Neural cell (in vitro differentiated cells): Measurements from ENCODE around the gene BLOC1S1. TPM values are rescaled to one million over a fixed set of nuclear protein-coding genes. Genes with fewer than 3 reads are reported as not detected.

Source experiments
- H2AFZ ChIP-seq: fragments of 200-600, 300-800 bp; sonication (generic), shearing (Covaris generic); 2 replicates; pipeline ENCODE4 v1.6.0; 2014; ENCODE audit warnings: low read depth, mild to moderate bottlenecking, antibody characterized with exemption, low read length, moderate library complexity
- H3F3A ChIP-seq: fragments of 200-600 bp; shearing (Covaris generic); 2 replicates; pipeline ENCODE4 v1.6.1; 2016; ENCODE audit warnings: mild to moderate bottlenecking, moderate library complexity, mixed read lengths, antibody characterized with exemption, low read length; ENCODE audit not compliant: insufficient read depth, poor library complexity, severe bottlenecking
- H3K27ac ChIP-seq: fragments of 200-600, 300-800 bp; sonication (generic), shearing (Covaris generic); 2 replicates; pipeline ENCODE4 v1.5.1; 2014; ENCODE audit warnings: mild to moderate bottlenecking, low read length, moderate library complexity
- H3K27me3 ChIP-seq: fragments of 300-800, 200-600 bp; sonication (generic), shearing (Covaris generic); 2 replicates; pipeline ENCODE4 v1.6.0; 2014; ENCODE audit warnings: mild to moderate bottlenecking, low read depth, low read length, moderate library complexity; ENCODE audit not compliant: insufficient read depth
- H3K36me3 ChIP-seq: fragments of 300-800, 200-600 bp; sonication (generic), shearing (Covaris generic); 2 replicates; pipeline ENCODE4 v1.5.1; 2014; ENCODE audit warnings: mild to moderate bottlenecking, antibody characterized with exemption, low read length, moderate library complexity; ENCODE audit not compliant: insufficient read depth
- H3K4me2 ChIP-seq: fragments of 300-800, 200-600 bp; sonication (generic), shearing (Covaris generic); 2 replicates; pipeline ENCODE4 v1.6.0; 2014; ENCODE audit warnings: mild to moderate bottlenecking, low read length
- H3K4me3 ChIP-seq: fragments of 300-800, 200-600 bp; sonication (generic), shearing (Covaris generic); 2 replicates; pipeline ENCODE4 v1.5.1; 2014; ENCODE audit warnings: mild to moderate bottlenecking, low read length, moderate library complexity
- H3K79me2 ChIP-seq: fragments of 200-600 bp; shearing (Covaris generic); replicated peaks from 2 replicates; pipeline ENCODE4 v1.6.0; 2014; ENCODE audit warnings: mild to moderate bottlenecking, low read length, moderate library complexity; ENCODE audit not compliant: insufficient read depth
- H3K9ac ChIP-seq: fragments of 300-800, 200-600 bp; sonication (generic), shearing (Covaris generic); 2 replicates; pipeline ENCODE4 v1.6.1; 2016; ENCODE audit warnings: mild to moderate bottlenecking, low read length, mixed read lengths
- H3K9me2 ChIP-seq: fragments of 200-600 bp; shearing (Covaris generic); 2 replicates; pipeline ENCODE4 v1.6.1; 2016; ENCODE audit warnings: mild to moderate bottlenecking, low read length, mixed read lengths; ENCODE audit not compliant: insufficient read depth
- H3K9me3 ChIP-seq: fragments of 200-600, 300-800 bp; sonication (generic), shearing (Covaris generic); 2 replicates; pipeline ENCODE4 v1.6.1; 2016; ENCODE audit warnings: mild to moderate bottlenecking, mixed run types, low read length, moderate library complexity, mixed read lengths
- H4K20me1 ChIP-seq: fragments of 200-600 bp; shearing (Covaris generic); 2 replicates; pipeline ENCODE4 v1.6.1; 2016; ENCODE audit warnings: mild to moderate bottlenecking, mixed run types; ENCODE audit not compliant: insufficient read depth
- EP300 ChIP-seq: fragments of 450-650 bp; conservative IDR thresholded peaks from 2 replicates; pipeline ENCODE4 v1.6.1; 2014; ENCODE audit warnings: antibody characterized with exemption, mild to moderate bottlenecking, moderate library complexity; ENCODE audit not compliant: poor library complexity, severe bottlenecking
- EZH2 ChIP-seq: fragments of 200-600, 300-800 bp; shearing (Covaris generic), sonication (generic); IDR thresholded peaks from 2 replicates; pipeline ENCODE4 v1.6.1; 2014; ENCODE audit warnings: antibody characterized with exemption, low read length, borderline replicate concordance, mild to moderate bottlenecking; ENCODE audit not compliant: insufficient read depth, poor library complexity, severe bottlenecking
- MXI1 ChIP-seq: fragments of 450-650 bp; conservative IDR thresholded peaks from 2 replicates; pipeline ENCODE4 v1.6.1; 2014; ENCODE audit warnings: antibody characterized with exemption, mild to moderate bottlenecking; ENCODE audit not compliant: poor library complexity, severe bottlenecking
- POLR2AphosphoS5 ChIP-seq: IDR thresholded peaks from 2 replicates; pipeline ENCODE4 v1.6.1; 2012
- RAD21 ChIP-seq: fragments of 450-650 bp; conservative IDR thresholded peaks from 2 replicates; pipeline ENCODE4 v1.6.1; 2014; ENCODE audit warnings: antibody characterized with exemption, mild to moderate bottlenecking, moderate library complexity
- SMC3 ChIP-seq: fragments of 450-650 bp; conservative IDR thresholded peaks from 2 replicates; pipeline ENCODE4 v1.6.1; 2014; ENCODE audit warnings: antibody characterized with exemption, mild to moderate bottlenecking, moderate library complexity; ENCODE audit not compliant: poor library complexity
- TAF1 ChIP-seq: IDR thresholded peaks from 2 replicates; pipeline ENCODE4 v1.6.1; 2012; ENCODE audit warnings: low read depth
- polyA plus RNA-seq: library from polyadenylated mRNA; depleted of rRNA; stranded (reverse); fragments of >200 nt; gene quantifications from 2 replicates; pipeline ENCODE4 v1.2.3, GENCODE V29; 2014
- TF ChIP-seq, protein P1 (sequence below): IDR thresholded peaks from 2 replicates; pipeline ENCODE4 v1.6.1; 2012; ENCODE audit warnings: borderline replicate concordance
- TF ChIP-seq, protein P2 (sequence below): fragments of 450-650 bp; IDR thresholded peaks from 2 replicates; pipeline ENCODE4 v1.5.1; 2014; ENCODE audit warnings: antibody characterized with exemption, mild to moderate bottlenecking, moderate library complexity; ENCODE audit not compliant: poor library complexity, severe bottlenecking

The BLOC1S1 gene
- polyA plus RNA-seq, 1 donor from 2014 or later, result 217 TPM

DNA sequence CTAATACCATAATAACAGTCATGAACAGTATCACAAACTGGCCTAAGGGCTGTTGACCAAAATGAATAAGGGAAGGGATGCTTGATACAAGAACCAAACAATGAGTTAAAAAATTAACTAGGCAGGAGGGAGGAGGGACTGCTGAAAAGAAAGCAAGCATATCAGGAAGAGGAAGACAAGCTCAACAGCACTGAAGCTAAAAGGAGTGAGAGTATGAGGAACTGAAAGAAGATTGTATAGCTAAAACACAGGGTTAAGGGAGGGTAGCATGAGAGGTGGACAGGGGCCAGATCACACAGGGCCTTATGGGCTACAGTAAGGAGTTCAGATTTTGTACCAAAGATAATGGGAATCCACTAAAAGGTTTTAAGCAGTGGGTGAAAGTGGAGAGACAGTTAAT, 42.2 kb upstream of the BLOC1S1 start:
- Histone ChIP-seq H2AFZ (no peak overlapping the region), H3K9ac (no peak overlapping the region), H3K27ac (no peak overlapping the region), H3K27me3 (no peaks in the 10 kb centered on the region), H3K9me3 (no peaks in the 10 kb centered on the region), H3K4me3 (no peak overlapping the region), H3K4me2 (no peak overlapping the region), H3K36me3 (no peaks in the 10 kb centered on the region), H4K20me1 (no peaks in the 10 kb centered on the region), H3K79me2 (no peaks in the 10 kb centered on the region), H3K9me2 (no peaks in the 10 kb centered on the region), H3F3A (no peaks in the 10 kb centered on the region)
- no peak for TF ChIP-seq TAF1
- TF ChIP-seq MXI1, result no peak
- TF ChIP-seq, protein P1, sequence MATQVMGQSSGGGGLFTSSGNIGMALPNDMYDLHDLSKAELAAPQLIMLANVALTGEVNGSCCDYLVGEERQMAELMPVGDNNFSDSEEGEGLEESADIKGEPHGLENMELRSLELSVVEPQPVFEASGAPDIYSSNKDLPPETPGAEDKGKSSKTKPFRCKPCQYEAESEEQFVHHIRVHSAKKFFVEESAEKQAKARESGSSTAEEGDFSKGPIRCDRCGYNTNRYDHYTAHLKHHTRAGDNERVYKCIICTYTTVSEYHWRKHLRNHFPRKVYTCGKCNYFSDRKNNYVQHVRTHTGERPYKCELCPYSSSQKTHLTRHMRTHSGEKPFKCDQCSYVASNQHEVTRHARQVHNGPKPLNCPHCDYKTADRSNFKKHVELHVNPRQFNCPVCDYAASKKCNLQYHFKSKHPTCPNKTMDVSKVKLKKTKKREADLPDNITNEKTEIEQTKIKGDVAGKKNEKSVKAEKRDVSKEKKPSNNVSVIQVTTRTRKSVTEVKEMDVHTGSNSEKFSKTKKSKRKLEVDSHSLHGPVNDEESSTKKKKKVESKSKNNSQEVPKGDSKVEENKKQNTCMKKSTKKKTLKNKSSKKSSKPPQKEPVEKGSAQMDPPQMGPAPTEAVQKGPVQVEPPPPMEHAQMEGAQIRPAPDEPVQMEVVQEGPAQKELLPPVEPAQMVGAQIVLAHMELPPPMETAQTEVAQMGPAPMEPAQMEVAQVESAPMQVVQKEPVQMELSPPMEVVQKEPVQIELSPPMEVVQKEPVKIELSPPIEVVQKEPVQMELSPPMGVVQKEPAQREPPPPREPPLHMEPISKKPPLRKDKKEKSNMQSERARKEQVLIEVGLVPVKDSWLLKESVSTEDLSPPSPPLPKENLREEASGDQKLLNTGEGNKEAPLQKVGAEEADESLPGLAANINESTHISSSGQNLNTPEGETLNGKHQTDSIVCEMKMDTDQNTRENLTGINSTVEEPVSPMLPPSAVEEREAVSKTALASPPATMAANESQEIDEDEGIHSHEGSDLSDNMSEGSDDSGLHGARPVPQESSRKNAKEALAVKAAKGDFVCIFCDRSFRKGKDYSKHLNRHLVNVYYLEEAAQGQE, result no peak
- TF ChIP-seq SMC3, result no peak
- TF ChIP-seq EZH2, result no peak
- TF ChIP-seq RAD21, result no peak
- TF ChIP-seq POLR2AphosphoS5, result no peak
- TF ChIP-seq, protein P2, sequence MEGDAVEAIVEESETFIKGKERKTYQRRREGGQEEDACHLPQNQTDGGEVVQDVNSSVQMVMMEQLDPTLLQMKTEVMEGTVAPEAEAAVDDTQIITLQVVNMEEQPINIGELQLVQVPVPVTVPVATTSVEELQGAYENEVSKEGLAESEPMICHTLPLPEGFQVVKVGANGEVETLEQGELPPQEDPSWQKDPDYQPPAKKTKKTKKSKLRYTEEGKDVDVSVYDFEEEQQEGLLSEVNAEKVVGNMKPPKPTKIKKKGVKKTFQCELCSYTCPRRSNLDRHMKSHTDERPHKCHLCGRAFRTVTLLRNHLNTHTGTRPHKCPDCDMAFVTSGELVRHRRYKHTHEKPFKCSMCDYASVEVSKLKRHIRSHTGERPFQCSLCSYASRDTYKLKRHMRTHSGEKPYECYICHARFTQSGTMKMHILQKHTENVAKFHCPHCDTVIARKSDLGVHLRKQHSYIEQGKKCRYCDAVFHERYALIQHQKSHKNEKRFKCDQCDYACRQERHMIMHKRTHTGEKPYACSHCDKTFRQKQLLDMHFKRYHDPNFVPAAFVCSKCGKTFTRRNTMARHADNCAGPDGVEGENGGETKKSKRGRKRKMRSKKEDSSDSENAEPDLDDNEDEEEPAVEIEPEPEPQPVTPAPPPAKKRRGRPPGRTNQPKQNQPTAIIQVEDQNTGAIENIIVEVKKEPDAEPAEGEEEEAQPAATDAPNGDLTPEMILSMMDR, result no peak
- no peak for TF ChIP-seq EP300

DNA sequence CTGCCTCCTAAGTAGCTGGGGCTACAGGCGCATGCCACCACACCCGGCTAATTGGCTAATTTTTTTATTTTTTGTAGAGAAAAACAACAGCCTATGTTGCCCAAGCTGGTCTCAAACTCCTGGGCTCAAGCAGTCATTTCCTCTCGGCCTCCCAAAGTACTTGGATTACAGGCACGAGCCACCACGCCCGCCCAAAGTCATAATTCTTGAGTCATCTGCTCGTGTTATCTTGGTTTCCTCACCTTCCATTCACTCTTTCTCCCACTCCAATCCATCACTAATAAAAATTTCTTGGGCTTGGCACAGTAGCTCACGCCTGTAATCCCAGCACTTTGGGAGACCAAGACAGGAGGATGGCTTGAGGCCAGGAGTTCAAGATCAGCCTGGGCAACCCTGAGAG, 40.2 kb upstream of the BLOC1S1 start:
- TF ChIP-seq, protein P2, result no peak
- no peak for TF ChIP-seq MXI1
- TF ChIP-seq SMC3, result no peak
- no peak for TF ChIP-seq EP300
- TF ChIP-seq TAF1, result no peak
- TF ChIP-seq, protein P1, result no peak
- no peak for TF ChIP-seq POLR2AphosphoS5
- no peak for TF ChIP-seq EZH2
- Histone ChIP-seq H2AFZ (no peak overlapping the region), H3K9me3 (no peaks in the 10 kb centered on the region), H3K36me3 (no peaks in the 10 kb centered on the region), H4K20me1 (no peaks in the 10 kb centered on the region), H3K4me3 (no peak overlapping the region), H3K4me2 (no peak overlapping the region), H3K9ac (no peak overlapping the region), H3K27me3 (no peaks in the 10 kb centered on the region), H3K9me2 (no peaks in the 10 kb centered on the region), H3F3A (no peaks in the 10 kb centered on the region), H3K79me2 (no peaks in the 10 kb centered on the region), H3K27ac (no peak overlapping the region)
